Fibroblast of lung (primary cell): ENCODE results near the gene PLCG2. TPM values are rescaled to one million over a fixed set of nuclear protein-coding genes. Genes with fewer than 3 reads are reported as not detected.

Source experiments
- DNase-seq, 2 donors: peaks; one replicate each; pipeline versions ENCODE4 v3.0.0 to v3.0.0-alpha.2; 2010; ENCODE audit warnings: low read depth in 2 of 2
- H2AFZ ChIP-seq: 2 replicates; pipeline ENCODE4 v1.5.1; 2012; ENCODE audit warnings: low read length, control low read depth, inconsistent platforms
- H3K27ac ChIP-seq: 2 replicates; pipeline ENCODE4 v1.5.1; 2011; ENCODE audit warnings: low read length, control low read depth; ENCODE audit not compliant: insufficient read depth
- H3K27me3 ChIP-seq: 2 replicates; pipeline ENCODE4 v1.5.1; 2011; ENCODE audit warnings: mild to moderate bottlenecking, low read length; ENCODE audit not compliant: control insufficient read depth, insufficient read depth
- H3K36me3 ChIP-seq: 2 replicates; pipeline ENCODE4 v1.5.1; 2011; ENCODE audit warnings: low read length; ENCODE audit not compliant: control insufficient read depth, insufficient read depth
- H3K4me1 ChIP-seq: 2 replicates; pipeline ENCODE4 v1.5.1; 2011; ENCODE audit warnings: low read length; ENCODE audit not compliant: control insufficient read depth, insufficient read depth; ENCODE audit errors: extremely low read depth
- H3K4me2 ChIP-seq: 2 replicates; pipeline ENCODE4 v1.5.1; 2011; ENCODE audit warnings: low read length, control low read depth; ENCODE audit not compliant: insufficient read depth; ENCODE audit errors: extremely low read depth
- H3K4me3 ChIP-seq, 4 experiments: fragments of 200-600 bp in 1 of 4; sonication (generic) in 1 of 4; replicated peaks in 1 of 4; 2 replicates each; pipeline ENCODE4 v1.5.1; 2011 to 2016; ENCODE audit warnings: low read length in 4 of 4, low read depth in 3 of 4, mild to moderate bottlenecking in 3 of 4, control low read depth in 2 of 4, inconsistent platforms in 1 of 4, mixed read lengths in 1 of 4; ENCODE audit not compliant: insufficient read depth in 1 of 4; ENCODE audit errors: control extremely low read depth in 1 of 4
- H3K79me2 ChIP-seq: 2 replicates; pipeline ENCODE4 v1.5.1; 2012; ENCODE audit warnings: mild to moderate bottlenecking, low read length, inconsistent platforms; ENCODE audit not compliant: control insufficient read depth, insufficient read depth
- H3K9ac ChIP-seq: 2 replicates; pipeline ENCODE4 v1.5.1; 2011; ENCODE audit warnings: mild to moderate bottlenecking, low read length, control low read depth; ENCODE audit not compliant: insufficient read depth
- H3K9me3 ChIP-seq: 2 replicates; pipeline ENCODE4 v1.5.1; 2012; ENCODE audit warnings: low read depth, low read length; ENCODE audit not compliant: control insufficient read depth, insufficient read depth
- H4K20me1 ChIP-seq: 2 replicates; pipeline ENCODE4 v1.5.1; 2011; ENCODE audit warnings: low read length; ENCODE audit not compliant: control insufficient read depth, insufficient read depth; ENCODE audit errors: extremely low read depth
- CTCF ChIP-seq, 2 donors: IDR thresholded peaks in 1 of 2; conservative IDR thresholded peaks in 1 of 2; 1 replicate in 1 of 2; 2 replicates in 1 of 2; pipeline ENCODE4 v1.5.1; 2011 to 2012; ENCODE audit warnings: low read length in 2 of 2, control low read depth in 1 of 2, inconsistent platforms in 1 of 2, low read depth in 1 of 2, mild to moderate bottlenecking in 1 of 2
- EZH2 ChIP-seq: IDR thresholded peaks from 2 replicates; pipeline ENCODE4 v1.5.1; 2012; ENCODE audit warnings: low read length, control low read depth, mild to moderate bottlenecking; ENCODE audit errors: missing control alignments
- polyA plus RNA-seq, 2 donors: library from polyadenylated mRNA; depleted of rRNA in 1 of 2; stranded (reverse) in 1 of 2; unstranded in 1 of 2; fragments of >200 nt; gene quantifications; 2 replicates each; pipeline ENCODE4 v1.2.1, GENCODE V29; 2011 to 2012; ENCODE audit warnings: missing spikeins in 1 of 2
- total RNA-seq: library from RNA; depleted of rRNA; stranded (reverse); fragments of >200 nt; gene quantifications from 2 replicates; pipeline ENCODE4 v1.2.1, GENCODE V29; 2014

PLCG2 gene
- total and polyA plus RNA-seq, 2 donors (not counting 1 experiment from before 2014, with no cell fraction given), result 0.53 to 0.66 TPM

GRCh38 chr16:81792828-81793227, 13.7 kb downstream of the PLCG2 start:
- H3K4me3 ChIP-seq, result no peak overlapping the region
- no peak overlapping the region for H3K27ac ChIP-seq
- H3K27me3 ChIP-seq, result no peaks in the 10 kb centered on the region
- no peak overlapping the region for H2AFZ ChIP-seq
- H3K36me3 ChIP-seq, result no peaks in the 10 kb centered on the region
- no peak overlapping the region for H3K4me2 ChIP-seq
- no peaks in the 10 kb centered on the region for H3K9me3 ChIP-seq
- DNase-seq, result no peak
- no peaks in the 10 kb centered on the region for H3K79me2 ChIP-seq
- H4K20me1 ChIP-seq, result no peaks in the 10 kb centered on the region
- H3K4me1 ChIP-seq, result no peaks in the 10 kb centered on the region
- no peak overlapping the region for H3K9ac ChIP-seq
- TF ChIP-seq CTCF (conservative IDR thresholded peaks at IDR 0.05 in 1 of 2, IDR thresholded peaks at IDR 0.05 in 1 of 2; ENCODE audit: low read depth in 1 of 2, low read length in 2 of 2), result no peak
- TF ChIP-seq EZH2, result no peak

DNA sequence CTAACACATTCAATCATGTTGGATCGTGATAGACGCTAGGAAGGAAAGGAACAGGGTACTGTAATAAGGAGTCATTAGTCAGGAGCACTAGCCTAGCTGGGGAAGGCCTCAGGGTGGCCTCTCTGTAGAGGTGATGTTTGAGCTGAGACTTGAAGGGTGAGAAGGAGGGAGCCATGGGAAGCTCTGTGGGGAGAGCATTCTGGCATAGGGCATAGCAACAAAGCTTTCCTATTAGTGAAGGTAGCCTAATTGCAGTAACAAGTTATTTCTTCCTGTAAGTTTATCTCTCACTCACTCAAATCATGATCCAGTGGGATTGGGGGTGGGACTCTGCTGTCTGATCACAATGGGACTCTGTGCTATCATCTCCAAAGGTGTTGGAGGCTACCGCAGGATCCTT, 16.1 kb downstream of the PLCG2 start:
- Histone ChIP-seq H3K27ac (no peak overlapping the region), H2AFZ (no peak overlapping the region), H3K4me3 (no peak overlapping the region), H3K4me1 (no peaks in the 10 kb centered on the region), H3K9me3 (no peaks in the 10 kb centered on the region), H3K9ac (no peak overlapping the region), H4K20me1 (no peaks in the 10 kb centered on the region), H3K4me2 (no peak overlapping the region), H3K27me3 (no peaks in the 10 kb centered on the region), H3K36me3 (no peaks in the 10 kb centered on the region), H3K79me2 (no peaks in the 10 kb centered on the region)
- no peak for DNase-seq
- TF ChIP-seq EZH2, result no peak
- no peak for TF ChIP-seq CTCF (conservative IDR thresholded peaks at IDR 0.05 in 1 of 2, IDR thresholded peaks at IDR 0.05 in 1 of 2; ENCODE audit: low read depth in 1 of 2, low read length in 2 of 2)

DNA sequence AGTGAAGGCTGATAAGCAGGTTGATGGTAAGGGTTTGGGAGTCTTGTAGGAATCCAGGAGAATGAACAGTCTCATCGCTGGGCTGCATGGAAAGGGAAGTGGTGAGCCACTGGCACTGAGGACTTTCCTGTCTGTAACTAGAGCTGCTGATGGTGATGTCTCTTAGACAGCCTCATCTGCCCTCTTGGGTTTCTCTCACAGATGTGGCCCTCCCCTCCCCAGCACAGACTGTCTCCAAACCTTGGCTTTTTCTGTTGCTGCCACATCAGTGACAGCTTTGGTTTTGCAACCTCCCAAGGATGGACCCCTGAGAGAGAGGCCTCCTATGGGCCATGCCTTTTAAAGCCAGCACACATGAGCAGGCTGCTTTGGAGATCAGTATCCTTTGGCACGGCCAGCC, 16.9 kb downstream of the PLCG2 start:
- no peak overlapping the region for H3K9ac ChIP-seq
- no peak overlapping the region for H3K4me3 ChIP-seq
- H2AFZ ChIP-seq, result no peak overlapping the region
- no peaks in the 10 kb centered on the region for H3K79me2 ChIP-seq
- no peaks in the 10 kb centered on the region for H3K27me3 ChIP-seq
- no peaks in the 10 kb centered on the region for H3K36me3 ChIP-seq
- no peak for TF ChIP-seq EZH2
- no peak for TF ChIP-seq CTCF (conservative IDR thresholded peaks at IDR 0.05 in 1 of 2, IDR thresholded peaks at IDR 0.05 in 1 of 2; ENCODE audit: low read depth in 1 of 2, low read length in 2 of 2)
- no peak for DNase-seq
- H3K9me3 ChIP-seq, result no peaks in the 10 kb centered on the region
- H4K20me1 ChIP-seq, result no peaks in the 10 kb centered on the region
- no peak overlapping the region for H3K27ac ChIP-seq
- H3K4me1 ChIP-seq, result no peaks in the 10 kb centered on the region
- H3K4me2 ChIP-seq, result no peak overlapping the region
